Thyroid gland (tissue), 4 donors: Measurements from ENCODE around the gene NUMBL. TPM values are rescaled to one million over a fixed set of nuclear protein-coding genes. Genes with fewer than 3 reads are reported as not detected.

ENCODE experiments used
- DNase-seq, 2 donors: peaks; one replicate each; pipeline ENCODE4 v3.0.0-alpha.2; 2019
- H3K27ac ChIP-seq, 3 donors: fragments of 200-600 bp; sonication (generic); 1 replicate in 2 of 3; 2 replicates in 1 of 3; pipeline ENCODE4 v1.5.1; 2016 to 2019; ENCODE audit warnings: mild to moderate bottlenecking in 1 of 3, moderate library complexity in 1 of 3
- H3K27me3 ChIP-seq: fragments of 200-600 bp; sonication (generic); one replicate; pipeline ENCODE4 v1.5.1; 2019
- H3K36me3 ChIP-seq, 2 donors: fragments of 200-600 bp; sonication (generic); one replicate each; pipeline ENCODE4 v1.5.1; 2016 to 2019
- H3K4me1 ChIP-seq, 2 donors: fragments of 200-600 bp; sonication (generic); one replicate each; pipeline ENCODE4 v1.5.1; 2017 to 2019
- H3K4me3 ChIP-seq, 3 donors: fragments of 200-600 bp; sonication (generic); replicated peaks in 1 of 3; 1 replicate in 2 of 3; 2 replicates in 1 of 3; pipeline ENCODE4 v1.5.1; 2016; ENCODE audit warnings: mild to moderate bottlenecking in 1 of 3
- H3K9me3 ChIP-seq: fragments of 200-600 bp; sonication (generic); one replicate; pipeline ENCODE4 v1.5.1; 2017
- CTCF ChIP-seq, 6 experiments: fragments of 200-600 bp in 3 of 6; fragments of 450-650 bp in 3 of 6; sonication (generic) in 3 of 6; IDR thresholded peaks; one replicate each; pipeline ENCODE4 v1.5.1; 2016 to 2019; ENCODE audit warnings: antibody characterized with exemption in 6 of 6, mild to moderate bottlenecking in 2 of 6, inconsistent platforms in 1 of 6, moderate library complexity in 1 of 6
- POLR2A ChIP-seq, 2 donors: fragments of 450-650 bp; IDR thresholded peaks; one replicate each; pipeline ENCODE4 v1.6.1; 2017; ENCODE audit warnings: antibody characterized with exemption in 2 of 2, mild to moderate bottlenecking in 2 of 2, moderate library complexity in 1 of 2
- WGBS, 2 donors: methylation state at CpG; one replicate each; pipeline ENCODE4 v1.1.5; 2017; 5-methylcytosine and 5-hydroxymethylcytosine counted together
- intact Hi-C: fragments of 100-400 bp; cut with DNase I; formaldehyde crosslinking; loops from one replicate; pipeline ENCODE4 v1.15.1; 2023
- total RNA-seq, 4 donors: library from RNA; depleted of rRNA; stranded (reverse); fragments of >200 nt; gene quantifications; one replicate each; pipeline ENCODE4 v1.2.3, GENCODE V29; 2016

The NUMBL gene
- 10 to 100 TPM; 14.2 to 22.5 (median 17.0) TPM for total RNA-seq

DNA sequence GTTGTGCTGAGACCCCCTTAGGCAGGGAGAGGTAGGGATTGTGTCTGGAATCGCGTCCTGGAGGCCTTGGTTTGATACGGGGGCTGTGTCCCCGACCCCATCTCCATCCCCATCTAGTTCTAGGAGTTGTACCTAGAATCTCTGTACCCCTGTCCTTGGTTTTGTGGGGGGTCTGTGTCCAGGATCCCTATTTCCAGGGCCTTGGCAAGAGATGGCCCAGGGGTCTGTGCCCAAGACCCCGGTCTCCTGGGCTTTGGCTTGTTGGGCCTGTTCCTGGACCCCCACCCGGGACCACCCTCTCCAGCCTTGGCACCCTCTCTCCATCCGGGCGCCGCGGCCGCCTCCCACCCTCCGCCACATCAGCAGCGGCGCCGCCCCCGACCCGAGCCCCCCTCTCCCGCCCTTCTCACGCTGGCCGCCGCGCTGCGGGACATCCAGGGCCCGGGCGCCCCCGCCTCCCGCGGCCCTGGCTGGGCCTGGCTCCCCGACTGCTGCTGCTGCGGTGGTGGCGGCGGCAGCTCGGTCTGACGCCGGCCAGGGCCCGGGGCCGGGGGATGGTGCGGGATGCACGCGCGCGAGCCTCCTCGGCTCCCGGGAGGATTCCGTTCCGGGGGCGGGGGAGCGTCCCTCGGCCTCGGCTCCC is at the start of gene NUMBL:
NUMBL (minus strand) TSS at position 602 of the 643 bp plus-strand sequence; CDS start at position 434, 168 bp downstream.
- WGBS, 2 donors: 9 to 33% methylated on average over 3 to 4 of the region's 50 CpGs
- H3K4me1 ChIP-seq: peaks cover 10 to 16% of the 10 kb centered on the region in 2 donors
- H3K4me3 ChIP-seq: peak within 1 kb of the TSS; percentile 16 to 83 (median 30)
- H3K27ac ChIP-seq: peak within 1 kb of the TSS; percentile 39 to 72 (median 60)
- H3K9me3 ChIP-seq: no peaks in the 10 kb centered on the region
- TF ChIP-seq CTCF (IDR thresholded peaks at IDR 0.05) (no peak), POLR2A (IDR thresholded peaks at IDR 0.05) (no peak)
- peaks cover 0 to 18% of the 10 kb centered on the region in 2 donors for H3K36me3 ChIP-seq
- intact Hi-C loops: no loop called here
- no peaks in the 10 kb centered on the region for H3K27me3 ChIP-seq
- DNase-seq: no peak

GRCh38 chr19:40739030-40739839 is 48.8 kb upstream of the NUMBL start:
- no peaks in the 10 kb centered on the region for H3K9me3 ChIP-seq
- intact Hi-C loops: no loop called here
- peaks cover 51 to 55% of the 10 kb centered on the region in 2 donors for H3K36me3 ChIP-seq
- H3K27me3 ChIP-seq: no peaks in the 10 kb centered on the region
- TF ChIP-seq POLR2A (IDR thresholded peaks at IDR 0.05) (no peak), CTCF (IDR thresholded peaks at IDR 0.05) (no peak)
- no peak overlapping the region for H3K27ac ChIP-seq
- no peak for DNase-seq
- no peak overlapping the region for H3K4me3 ChIP-seq
- 79 to 95% methylated on average over 11 to 22 of the region's 22 CpGs for WGBS, 2 donors
- peaks cover 0 to under 1% of the 10 kb centered on the region in 2 donors for H3K4me1 ChIP-seq

- Histone ChIP-seq H3K9me3 (no peaks in the 10 kb centered on the region), H3K4me3 (no peak overlapping the region), H3K27ac (no peak overlapping the region), H3K36me3 (peaks cover 70 to 72% of the 10 kb centered on the region in 2 donors), H3K27me3 (no peaks in the 10 kb centered on the region), H3K4me1 (no peaks in the 10 kb centered on the region)
- no peak for DNase-seq
- WGBS, 2 donors: 76 to 93% methylated on average over 3 to 9 of the region's 9 CpGs
- intact Hi-C loops: no loop called here
- TF ChIP-seq POLR2A (IDR thresholded peaks at IDR 0.05): no peak
- no peak for TF ChIP-seq CTCF (IDR thresholded peaks at IDR 0.05)
These were observed 46.7 kb upstream of the NUMBL start for GRCh38 chr19:40737102-40737644.

- Histone ChIP-seq H3K27ac (no peak overlapping the region), H3K36me3 (peaks cover 72 to 73% of the 10 kb centered on the region in 2 donors)
These were observed 46.2 kb upstream of the NUMBL start for GRCh38 chr19:40736661-40737060.

More at GRCh38 chr19:40736661-40737060, 46.2 kb upstream of the NUMBL start:
- intact Hi-C loops: no loop called here
- H3K4me3 ChIP-seq: no peak overlapping the region
- 87 to 96% methylated on average over 8 to 9 of the region's 9 CpGs for WGBS, 2 donors
- no peaks in the 10 kb centered on the region for H3K9me3 ChIP-seq
- no peaks in the 10 kb centered on the region for H3K27me3 ChIP-seq
- H3K4me1 ChIP-seq: no peaks in the 10 kb centered on the region
- TF ChIP-seq CTCF (IDR thresholded peaks at IDR 0.05) (no peak), POLR2A (IDR thresholded peaks at IDR 0.05) (no peak)
- no peak for DNase-seq
